ENCODE results near the gene PKDREJ.

The PKDREJ gene

DNA sequence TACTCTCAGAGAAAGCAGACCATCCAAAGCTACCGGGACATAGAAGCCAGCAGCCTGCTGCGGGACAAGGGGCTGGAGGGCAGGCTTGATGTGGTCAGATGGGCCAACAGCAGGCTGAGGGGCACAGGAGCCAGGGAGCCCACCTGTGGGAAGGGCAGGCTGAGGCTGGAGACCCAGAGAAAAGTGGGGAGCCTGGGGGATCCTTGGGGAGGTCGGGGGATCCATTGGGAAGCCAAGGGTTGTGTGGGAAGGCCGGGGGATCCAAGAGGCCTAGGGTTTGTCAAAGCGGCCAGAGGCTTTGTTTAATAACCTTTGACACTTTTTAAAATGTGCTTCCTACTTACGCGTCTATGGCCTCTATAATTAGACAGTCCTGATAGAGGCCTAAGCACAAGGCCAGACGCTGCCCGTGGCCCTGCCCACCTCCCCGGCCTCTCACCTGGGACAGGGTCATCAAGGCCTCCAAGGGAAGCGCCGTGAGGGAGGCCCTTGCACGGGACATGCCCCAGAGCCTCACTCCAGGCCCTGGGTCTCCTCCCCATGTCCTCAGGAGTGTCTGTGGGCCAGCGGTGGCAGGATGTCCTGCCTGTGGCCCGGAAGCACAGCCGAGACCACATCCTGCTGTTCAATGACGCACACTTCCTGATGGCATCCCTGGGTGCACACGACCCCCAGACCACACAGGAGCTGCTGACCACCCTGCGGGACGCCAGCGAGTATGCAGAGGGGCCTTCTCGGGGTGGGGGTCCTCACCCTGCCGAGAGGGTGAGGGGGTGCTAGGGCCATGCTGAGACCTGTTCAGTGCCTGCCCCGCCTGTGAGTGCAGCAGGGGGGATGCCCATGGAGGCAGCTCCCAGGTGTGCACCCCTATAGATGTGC lies 25.0 kb upstream of the PKDREJ start:
- H3K36me3 ChIP-seq (ENCODE audit: insufficient read depth, low read length): no peaks in the 10 kb centered on the region; the same call in 1 of the 2 replicates
- H3K9me2 ChIP-seq (ENCODE audit: low read depth, low read length): no peaks in the 10 kb centered on the region
- no peaks in the 10 kb centered on the region for H3F3A ChIP-seq (ENCODE audit: insufficient read depth, low read length)
- H3K4me3 ChIP-seq (ENCODE audit: low read depth, low read length, poor library complexity, severe bottlenecking): no peak overlapping the region
- no peaks in the 10 kb centered on the region for H4K20me1 ChIP-seq (ENCODE audit: insufficient read depth, low read length)
- peak overlapping the region; percentile 32; the same call in 1 of the 2 replicates for H3K4me2 ChIP-seq (ENCODE audit: low read length)
- no peaks in the 10 kb centered on the region for H3K79me2 ChIP-seq (ENCODE audit: insufficient read depth, low read length)
- no peaks in the 10 kb centered on the region for H3K27me3 ChIP-seq (ENCODE audit: insufficient read depth, low read length)
- H2AFZ ChIP-seq (ENCODE audit: low read length): no peak overlapping the region
- H3K9ac ChIP-seq (ENCODE audit: low read length): peak overlapping the region; percentile 30; the same call in 1 of the 2 replicates
- no peaks in the 10 kb centered on the region for H3K9me3 ChIP-seq (ENCODE audit: low read length)
- TF ChIP-seq EZH2 (IDR thresholded peaks at IDR 0.05; ENCODE audit: borderline replicate concordance, low read length): no peak
- TF ChIP-seq, protein P1, sequence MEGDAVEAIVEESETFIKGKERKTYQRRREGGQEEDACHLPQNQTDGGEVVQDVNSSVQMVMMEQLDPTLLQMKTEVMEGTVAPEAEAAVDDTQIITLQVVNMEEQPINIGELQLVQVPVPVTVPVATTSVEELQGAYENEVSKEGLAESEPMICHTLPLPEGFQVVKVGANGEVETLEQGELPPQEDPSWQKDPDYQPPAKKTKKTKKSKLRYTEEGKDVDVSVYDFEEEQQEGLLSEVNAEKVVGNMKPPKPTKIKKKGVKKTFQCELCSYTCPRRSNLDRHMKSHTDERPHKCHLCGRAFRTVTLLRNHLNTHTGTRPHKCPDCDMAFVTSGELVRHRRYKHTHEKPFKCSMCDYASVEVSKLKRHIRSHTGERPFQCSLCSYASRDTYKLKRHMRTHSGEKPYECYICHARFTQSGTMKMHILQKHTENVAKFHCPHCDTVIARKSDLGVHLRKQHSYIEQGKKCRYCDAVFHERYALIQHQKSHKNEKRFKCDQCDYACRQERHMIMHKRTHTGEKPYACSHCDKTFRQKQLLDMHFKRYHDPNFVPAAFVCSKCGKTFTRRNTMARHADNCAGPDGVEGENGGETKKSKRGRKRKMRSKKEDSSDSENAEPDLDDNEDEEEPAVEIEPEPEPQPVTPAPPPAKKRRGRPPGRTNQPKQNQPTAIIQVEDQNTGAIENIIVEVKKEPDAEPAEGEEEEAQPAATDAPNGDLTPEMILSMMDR (IDR thresholded peaks at IDR 0.05; ENCODE audit: low read length): no peak
- H3K4me1 ChIP-seq (ENCODE audit: insufficient read depth, low read length, severe bottlenecking): peaks cover 16% of the 10 kb centered on the region
- H3K27ac ChIP-seq (ENCODE audit: low read depth, low read length, poor library complexity, severe bottlenecking): no peak overlapping the region

- no peaks in the 10 kb centered on the region for H3F3A ChIP-seq (ENCODE audit: insufficient read depth, low read length)
- H3K27me3 ChIP-seq (ENCODE audit: insufficient read depth, low read length): no peaks in the 10 kb centered on the region
- TF ChIP-seq, protein P1 (IDR thresholded peaks at IDR 0.05; ENCODE audit: low read length): no peak
- no peak for TF ChIP-seq EZH2 (IDR thresholded peaks at IDR 0.05; ENCODE audit: borderline replicate concordance, low read length)
- no peaks in the 10 kb centered on the region; the same call in 1 of the 2 replicates for H3K36me3 ChIP-seq (ENCODE audit: insufficient read depth, low read length)
- H3K9ac ChIP-seq (ENCODE audit: low read length): no peak overlapping the region
- H3K4me2 ChIP-seq (ENCODE audit: low read length): peak overlapping the region; percentile 32; the same call in 1 of the 2 replicates
- no peaks in the 10 kb centered on the region for H4K20me1 ChIP-seq (ENCODE audit: insufficient read depth, low read length)
- no peaks in the 10 kb centered on the region for H3K9me3 ChIP-seq (ENCODE audit: low read length)
- H3K4me3 ChIP-seq (ENCODE audit: low read depth, low read length, poor library complexity, severe bottlenecking): no peak overlapping the region
- H3K79me2 ChIP-seq (ENCODE audit: insufficient read depth, low read length): no peaks in the 10 kb centered on the region
- H3K27ac ChIP-seq (ENCODE audit: low read depth, low read length, poor library complexity, severe bottlenecking): no peak overlapping the region
- H3K4me1 ChIP-seq (ENCODE audit: insufficient read depth, low read length, severe bottlenecking): peaks cover 11% of the 10 kb centered on the region
- no peak overlapping the region for H2AFZ ChIP-seq (ENCODE audit: low read length)
- H3K9me2 ChIP-seq (ENCODE audit: low read depth, low read length): no peaks in the 10 kb centered on the region
These were observed 24.1 kb upstream of the PKDREJ start for GRCh38 chr22:46286941-46287872.

GRCh38 chr22:46286006-46286405 lies 22.9 kb upstream of the PKDREJ start:
- Histone ChIP-seq H3K27ac (ENCODE audit: low read depth, low read length, poor library complexity, severe bottlenecking) (no peak overlapping the region), H2AFZ (ENCODE audit: low read length) (no peak overlapping the region), H3K4me3 (ENCODE audit: low read depth, low read length, poor library complexity, severe bottlenecking) (no peak overlapping the region), H3K36me3 (ENCODE audit: insufficient read depth, low read length) (no peaks in the 10 kb centered on the region), H3K9me2 (ENCODE audit: low read depth, low read length) (no peaks in the 10 kb centered on the region), H3K9ac (ENCODE audit: low read length) (no peak overlapping the region), H3K4me1 (ENCODE audit: insufficient read depth, low read length, severe bottlenecking) (peaks cover 17% of the 10 kb centered on the region), H3K79me2 (ENCODE audit: insufficient read depth, low read length) (no peaks in the 10 kb centered on the region), H3K9me3 (ENCODE audit: low read length) (no peaks in the 10 kb centered on the region), H4K20me1 (ENCODE audit: insufficient read depth, low read length) (no peaks in the 10 kb centered on the region), H3K4me2 (ENCODE audit: low read length) (no peak overlapping the region), H3F3A (ENCODE audit: insufficient read depth, low read length) (no peaks in the 10 kb centered on the region), H3K27me3 (ENCODE audit: insufficient read depth, low read length) (no peaks in the 10 kb centered on the region)
- TF ChIP-seq, protein P1 (IDR thresholded peaks at IDR 0.05; ENCODE audit: low read length): no peak
- TF ChIP-seq EZH2 (IDR thresholded peaks at IDR 0.05; ENCODE audit: borderline replicate concordance, low read length): no peak

Data from OCI-LY1 (cell line).